ENCODE results near the gene ERP27. TPM values are rescaled to one million over a fixed set of nuclear protein-coding genes. Genes with fewer than 3 reads are reported as not detected.

ERP27 gene
- total RNA-seq, 1 experiment from 2014 or later = 0.98 TPM

DNA sequence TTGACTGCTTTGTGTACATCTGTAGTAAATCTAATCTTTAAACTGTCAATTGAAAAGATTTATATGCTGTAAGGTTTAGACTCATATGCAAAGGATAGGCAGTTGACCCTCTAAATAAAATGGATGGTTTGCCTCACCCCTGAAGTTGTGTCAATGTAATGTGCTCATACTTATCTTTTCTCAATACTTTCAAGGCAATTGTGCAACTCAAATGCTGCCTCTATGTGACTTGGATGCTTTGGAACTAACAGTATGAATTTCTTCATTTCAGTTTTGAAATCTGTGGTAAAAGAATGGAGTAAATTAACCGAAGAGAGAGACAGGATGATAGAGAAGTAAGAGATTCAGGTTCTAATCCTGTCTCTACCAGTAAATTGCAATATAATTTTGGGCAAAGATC lies 44.2 kb upstream of the ERP27 start:
- CTCF ChIA-PET = no interaction called here
- Mint-ChIP-seq H3K27me3 (ENCODE audit: insufficient read depth, unreplicated experiment) (peaks cover 15% of the 10 kb centered on the region), H3K4me3 (ENCODE audit: unreplicated experiment) (no peak overlapping the region), H3K9me3 (ENCODE audit: unreplicated experiment) (no peaks in the 10 kb centered on the region), H3K4me1 (ENCODE audit: low read depth, unreplicated experiment) (no peaks in the 10 kb centered on the region), H3K27ac (ENCODE audit: unreplicated experiment) (no peak overlapping the region), H3K36me3 (ENCODE audit: insufficient read depth, unreplicated experiment) (no peaks in the 10 kb centered on the region)
- intact Hi-C loops (cut with micrococcal nuclease; ENCODE audit: unreplicated experiment) = no loop called here
- POLR2A ChIA-PET = no interaction called here
- H3K4me3 ChIP-seq (ENCODE audit: low read depth, low read length) = no peak overlapping the region
- H3K4me1 ChIP-seq = no peaks in the 10 kb centered on the region
- H3K27me3 ChIP-seq (replicated peaks; ENCODE audit: control insufficient read depth, insufficient read depth, low read length) = no peaks in the 10 kb centered on the region; the same call in 1 of the 2 replicates
- TF ChIP-seq, protein P1, sequence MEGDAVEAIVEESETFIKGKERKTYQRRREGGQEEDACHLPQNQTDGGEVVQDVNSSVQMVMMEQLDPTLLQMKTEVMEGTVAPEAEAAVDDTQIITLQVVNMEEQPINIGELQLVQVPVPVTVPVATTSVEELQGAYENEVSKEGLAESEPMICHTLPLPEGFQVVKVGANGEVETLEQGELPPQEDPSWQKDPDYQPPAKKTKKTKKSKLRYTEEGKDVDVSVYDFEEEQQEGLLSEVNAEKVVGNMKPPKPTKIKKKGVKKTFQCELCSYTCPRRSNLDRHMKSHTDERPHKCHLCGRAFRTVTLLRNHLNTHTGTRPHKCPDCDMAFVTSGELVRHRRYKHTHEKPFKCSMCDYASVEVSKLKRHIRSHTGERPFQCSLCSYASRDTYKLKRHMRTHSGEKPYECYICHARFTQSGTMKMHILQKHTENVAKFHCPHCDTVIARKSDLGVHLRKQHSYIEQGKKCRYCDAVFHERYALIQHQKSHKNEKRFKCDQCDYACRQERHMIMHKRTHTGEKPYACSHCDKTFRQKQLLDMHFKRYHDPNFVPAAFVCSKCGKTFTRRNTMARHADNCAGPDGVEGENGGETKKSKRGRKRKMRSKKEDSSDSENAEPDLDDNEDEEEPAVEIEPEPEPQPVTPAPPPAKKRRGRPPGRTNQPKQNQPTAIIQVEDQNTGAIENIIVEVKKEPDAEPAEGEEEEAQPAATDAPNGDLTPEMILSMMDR (IDR thresholded peaks at IDR 0.05; ENCODE audit: insufficient read depth in 1 of 2, low read depth in 1 of 2, low read length in 1 of 2, severe bottlenecking in 1 of 2, unreplicated experiment in 1 of 2) = no peak
- no peaks in the 10 kb centered on the region for H3K9me3 ChIP-seq
- H3K36me3 ChIP-seq (ENCODE audit: control insufficient read depth, insufficient read depth, low read length) = no peaks in the 10 kb centered on the region
- DNase-seq = no peak
- no TSS peak for BruUV-seq (replicated peaks)

DNA sequence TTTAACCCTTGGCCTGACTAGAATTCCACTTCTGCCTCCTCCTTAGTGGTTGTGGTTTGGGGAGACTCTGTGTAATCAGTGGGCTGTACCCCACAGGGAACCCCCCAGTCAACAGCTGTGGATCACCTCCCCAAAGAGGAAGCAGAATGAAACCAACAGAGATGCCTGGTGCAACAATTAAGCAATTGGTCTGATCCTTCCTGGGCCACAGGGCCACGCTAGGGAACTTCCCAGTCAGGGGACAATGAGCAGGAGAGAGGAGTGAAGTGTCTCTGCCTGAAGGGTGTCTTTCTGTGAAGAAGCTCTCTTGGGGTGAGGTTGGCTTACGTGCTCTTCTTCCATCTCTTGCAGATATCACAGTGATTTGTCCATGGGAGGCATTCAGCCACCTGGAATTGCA lies 42.7 kb upstream of the ERP27 start:
- POLR2A ChIA-PET = no interaction called here
- CTCF ChIA-PET = no interaction called here
- no TSS peak for BruUV-seq (replicated peaks)
- Mint-ChIP-seq H3K27ac (ENCODE audit: unreplicated experiment) (no peak overlapping the region), H3K36me3 (ENCODE audit: insufficient read depth, unreplicated experiment) (no peaks in the 10 kb centered on the region), H3K27me3 (ENCODE audit: insufficient read depth, unreplicated experiment) (peaks cover 10% of the 10 kb centered on the region), H3K4me1 (ENCODE audit: low read depth, unreplicated experiment) (no peaks in the 10 kb centered on the region), H3K9me3 (ENCODE audit: unreplicated experiment) (no peaks in the 10 kb centered on the region), H3K4me3 (ENCODE audit: unreplicated experiment) (no peak overlapping the region)
- no peak for DNase-seq
- Histone ChIP-seq H3K27me3 (replicated peaks; ENCODE audit: control insufficient read depth, insufficient read depth, low read length) (no peaks in the 10 kb centered on the region; the same call in 1 of the 2 replicates), H3K9me3 (no peaks in the 10 kb centered on the region), H3K4me1 (no peaks in the 10 kb centered on the region), H3K36me3 (ENCODE audit: control insufficient read depth, insufficient read depth, low read length) (no peaks in the 10 kb centered on the region), H3K4me3 (ENCODE audit: low read depth, low read length) (no peak overlapping the region)
- intact Hi-C loops (cut with micrococcal nuclease; ENCODE audit: unreplicated experiment) = no loop called here
- TF ChIP-seq, protein P1 (IDR thresholded peaks at IDR 0.05; ENCODE audit: insufficient read depth in 1 of 2, low read depth in 1 of 2, low read length in 1 of 2, severe bottlenecking in 1 of 2, unreplicated experiment in 1 of 2) = no peak

DNA sequence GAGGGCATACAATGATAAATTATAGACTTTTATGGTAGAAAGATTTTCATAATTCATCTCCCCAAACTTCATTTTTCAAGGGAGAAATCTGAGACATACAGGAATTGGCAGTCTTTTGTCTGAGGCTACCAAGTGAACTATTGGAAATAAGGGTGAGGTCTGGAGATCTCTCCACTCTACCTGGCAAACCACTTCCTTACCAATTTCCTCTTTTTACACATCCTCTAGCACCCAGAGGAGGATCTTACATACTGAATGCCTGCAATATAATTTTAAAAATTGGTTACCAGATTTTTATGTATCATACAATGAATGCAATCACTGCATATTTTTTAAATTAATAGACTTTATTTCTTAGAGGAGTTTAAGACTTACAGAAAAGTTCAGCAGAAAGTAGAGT lies 41.1 kb upstream of the ERP27 start:
- CTCF ChIA-PET = no interaction called here
- POLR2A ChIA-PET = no interaction called here

More for the DNA sequence above, 41.1 kb upstream of the ERP27 start:
- TF ChIP-seq, protein P1 (IDR thresholded peaks at IDR 0.05; ENCODE audit: insufficient read depth in 1 of 2, low read depth in 1 of 2, low read length in 1 of 2, severe bottlenecking in 1 of 2, unreplicated experiment in 1 of 2) = no peak
- Histone ChIP-seq H3K4me1 (no peaks in the 10 kb centered on the region), H3K9me3 (no peaks in the 10 kb centered on the region), H3K4me3 (ENCODE audit: low read depth, low read length) (no peak overlapping the region), H3K27me3 (replicated peaks; ENCODE audit: control insufficient read depth, insufficient read depth, low read length) (no peaks in the 10 kb centered on the region; the same call in 1 of the 2 replicates), H3K36me3 (ENCODE audit: control insufficient read depth, insufficient read depth, low read length) (no peaks in the 10 kb centered on the region)
- Mint-ChIP-seq H3K36me3 (ENCODE audit: insufficient read depth, unreplicated experiment) (no peaks in the 10 kb centered on the region), H3K4me1 (ENCODE audit: low read depth, unreplicated experiment) (no peaks in the 10 kb centered on the region), H3K27me3 (ENCODE audit: insufficient read depth, unreplicated experiment) (peaks cover 7% of the 10 kb centered on the region), H3K4me3 (ENCODE audit: unreplicated experiment) (no peak overlapping the region), H3K9me3 (ENCODE audit: unreplicated experiment) (no peaks in the 10 kb centered on the region), H3K27ac (ENCODE audit: unreplicated experiment) (no peak overlapping the region)
- intact Hi-C loops (cut with micrococcal nuclease; ENCODE audit: unreplicated experiment) = no loop called here
- BruUV-seq (replicated peaks) = no TSS peak
- DNase-seq = no peak
